CD8-positive, alpha-beta memory T cell (primary cell): ENCODE measurements around the gene B4GALT6. TPM values are rescaled to one million over a fixed set of nuclear protein-coding genes. Genes with fewer than 3 reads are reported as not detected.

Experiments
- CTCF ChIA-PET: fragments of 350-600 bp; sonication (Branson Sonifier 250); formaldehyde crosslinking; loops from one replicate; lab custom pipeline; 2021; ENCODE audit warnings: antibody characterized with exemption; lab: Charles Lee
- POLR2A ChIA-PET: fragments of 350-600 bp; sonication (Branson Sonifier 250); formaldehyde crosslinking; loops from one replicate; lab custom pipeline; 2021; ENCODE audit warnings: antibody characterized with exemption; lab: Charles Lee
- DNase-seq, 5 donors: peaks; one replicate each; pipeline versions ENCODE4 v3.0.0 to v3.0.0-alpha.2; 2020 to 2022; ENCODE audit warnings: mixed read lengths in 1 of 5
- H3K27ac ChIP-seq: one replicate; pipeline ENCODE4 v1.7.0; 2013; ENCODE audit warnings: low read depth, mild to moderate bottlenecking, low read length, moderate library complexity
- H3K27me3 ChIP-seq: 2 replicates; pipeline ENCODE4 v1.7.0; 2013; ENCODE audit warnings: low read length, mild to moderate bottlenecking; ENCODE audit not compliant: insufficient read depth, poor library complexity, severe bottlenecking
- H3K36me3 ChIP-seq: 2 replicates; pipeline ENCODE4 v1.7.0; 2013; ENCODE audit warnings: mild to moderate bottlenecking, low read length, moderate library complexity; ENCODE audit not compliant: insufficient read depth
- H3K4me1 ChIP-seq: 2 replicates; pipeline ENCODE4 v1.7.0; 2013; ENCODE audit warnings: mild to moderate bottlenecking, low read length, moderate library complexity; ENCODE audit not compliant: insufficient read depth
- H3K4me3 ChIP-seq: 2 replicates; pipeline ENCODE4 v1.7.0; 2013; ENCODE audit warnings: mild to moderate bottlenecking, low read length
- H3K9me3 ChIP-seq: 2 replicates; pipeline ENCODE4 v1.7.0; 2013; ENCODE audit warnings: mild to moderate bottlenecking, low read length
- H3K27ac Mint-ChIP-seq, 8 donors: one replicate each; pipeline ENCODE4 v1.8.0; 2020 to 2021; ENCODE audit warnings: mixed read lengths in 8 of 8, mild to moderate bottlenecking in 6 of 8, inconsistent platforms in 3 of 8, moderate library complexity in 3 of 8
- H3K27me3 Mint-ChIP-seq, 2 donors: one replicate each; pipeline ENCODE4 v1.8.0; 2020 to 2021; ENCODE audit warnings: mixed read lengths in 2 of 2, mild to moderate bottlenecking in 1 of 2, moderate library complexity in 1 of 2
- H3K36me3 Mint-ChIP-seq, 3 donors: one replicate each; pipeline ENCODE4 v1.8.0; 2020 to 2021; ENCODE audit warnings: mixed read lengths in 3 of 3, inconsistent platforms in 1 of 3, mild to moderate bottlenecking in 1 of 3
- H3K4me1 Mint-ChIP-seq, 3 donors: one replicate each; pipeline ENCODE4 v1.8.0; 2020 to 2021; ENCODE audit warnings: mixed read lengths in 3 of 3, inconsistent platforms in 1 of 3, mild to moderate bottlenecking in 1 of 3
- H3K4me3 Mint-ChIP-seq, 7 donors: one replicate each; pipeline ENCODE4 v1.8.0; 2020 to 2021; ENCODE audit warnings: mixed read lengths in 7 of 7, mild to moderate bottlenecking in 6 of 7, moderate library complexity in 4 of 7, inconsistent platforms in 2 of 7
- H3K9me3 Mint-ChIP-seq, 5 donors: one replicate each; pipeline ENCODE4 v1.8.0; 2020 to 2022; ENCODE audit warnings: mixed read lengths in 5 of 5, mild to moderate bottlenecking in 3 of 5, moderate library complexity in 2 of 5, inconsistent platforms in 1 of 5
- polyA plus RNA-seq: library from polyadenylated mRNA; unstranded; fragments of 300-500 nt; fragmentation: Illumina TruSeq; gene quantifications from one replicate; pipeline ENCODE4 v1.2.3, GENCODE V29; 2021
- total RNA-seq, 2 experiments: library from RNA; stranded (reverse); gene quantifications; one replicate each; pipeline ENCODE4 v1.2.3, GENCODE V29; 2021

The B4GALT6 gene
- total and polyA plus RNA-seq, 3 experiments from 2014 or later, result 0.18 to 5.1 (median 3.4) TPM

- POLR2A ChIA-PET, result no interaction called here
- CTCF ChIA-PET, result interaction anchor here (1.6 kb wide), 1 partner anchor 11 kb away, joined by 3 read pairs; no protein-coding TSS in a partner anchor
- Mint-ChIP-seq H3K4me1 (peaks cover 7 to 11% (median 8%) of the 10 kb centered on the region in 3 donors), H3K27ac (no peak overlapping the region), H3K9me3 (peaks cover 0 to 5% (median 0%) of the 10 kb centered on the region in 5 donors), H3K4me3 (no peak overlapping the region), H3K27me3 (peaks cover 12 to 62% of the 10 kb centered on the region in 2 donors), H3K36me3 (no peaks in the 10 kb centered on the region)
- H3K4me3 ChIP-seq, result no peak overlapping the region
- no peak for DNase-seq
- no peaks in the 10 kb centered on the region for H3K36me3 ChIP-seq
- no peaks in the 10 kb centered on the region for H3K9me3 ChIP-seq
- H3K27ac ChIP-seq, result no peak overlapping the region
- H3K4me1 ChIP-seq, result no peaks in the 10 kb centered on the region
- H3K27me3 ChIP-seq, result no peaks in the 10 kb centered on the region
Measured at GRCh38 chr18:31679133-31679742, 5.1 kb downstream of the B4GALT6 start.

- Histone ChIP-seq H3K4me3 (no peak overlapping the region), H3K27me3 (no peaks in the 10 kb centered on the region), H3K9me3 (no peaks in the 10 kb centered on the region), H3K36me3 (no peaks in the 10 kb centered on the region), H3K27ac (no peak overlapping the region), H3K4me1 (no peaks in the 10 kb centered on the region)
- POLR2A ChIA-PET, result no interaction called here
- peaks cover 0 to 3% (median 0%) of the 10 kb centered on the region in 3 donors for H3K4me1 Mint-ChIP-seq
- no peak for DNase-seq
- H3K4me3 Mint-ChIP-seq, result no peak overlapping the region
- H3K9me3 Mint-ChIP-seq, result no peaks in the 10 kb centered on the region
- no peaks in the 10 kb centered on the region for H3K36me3 Mint-ChIP-seq
- no peak overlapping the region for H3K27ac Mint-ChIP-seq
- H3K27me3 Mint-ChIP-seq, result peaks cover 5 to 54% of the 10 kb centered on the region in 2 donors
- CTCF ChIA-PET, result interaction anchor here (1.6 kb wide), 1 partner anchor 10 kb away, joined by 3 read pairs; no protein-coding TSS in a partner anchor
Measured at GRCh38 chr18:31678425-31678824, 6.0 kb downstream of the B4GALT6 start.

- no peak overlapping the region for H3K4me3 Mint-ChIP-seq
- H3K27ac Mint-ChIP-seq, result no peak overlapping the region
- H3K27me3 ChIP-seq, result no peaks in the 10 kb centered on the region
- H3K4me1 ChIP-seq, result no peaks in the 10 kb centered on the region
- no peak overlapping the region for H3K4me3 ChIP-seq
- H3K27ac ChIP-seq, result no peak overlapping the region
- H3K9me3 ChIP-seq, result no peaks in the 10 kb centered on the region
- H3K4me1 Mint-ChIP-seq, result no peaks in the 10 kb centered on the region
- no peak for DNase-seq
- H3K36me3 Mint-ChIP-seq, result no peaks in the 10 kb centered on the region
- no peaks in the 10 kb centered on the region for H3K36me3 ChIP-seq
- ChIA-PET POLR2A (no interaction called here), CTCF (interaction anchor here (1.6 kb wide), 1 partner anchor 10 kb away, joined by 3 read pairs; no protein-coding TSS in a partner anchor)
- peaks cover 1 to 46% of the 10 kb centered on the region in 2 donors for H3K27me3 Mint-ChIP-seq
- no peaks in the 10 kb centered on the region for H3K9me3 Mint-ChIP-seq
Measured at GRCh38 chr18:31677592-31677991, 6.8 kb downstream of the B4GALT6 start.

- Mint-ChIP-seq H3K27me3 (peaks cover 0 to 27% of the 10 kb centered on the region in 2 donors), H3K4me3 (no peak overlapping the region), H3K9me3 (no peaks in the 10 kb centered on the region), H3K27ac (no peak overlapping the region), H3K36me3 (no peaks in the 10 kb centered on the region), H3K4me1 (no peaks in the 10 kb centered on the region)
- Histone ChIP-seq H3K36me3 (no peaks in the 10 kb centered on the region), H3K4me3 (no peak overlapping the region), H3K27ac (no peak overlapping the region), H3K27me3 (no peaks in the 10 kb centered on the region), H3K9me3 (no peaks in the 10 kb centered on the region), H3K4me1 (no peaks in the 10 kb centered on the region)
- POLR2A ChIA-PET, result no interaction called here
- CTCF ChIA-PET, result no interaction called here
- DNase-seq, result no peak
Measured at GRCh38 chr18:31675404-31675803, 9.0 kb downstream of the B4GALT6 start.

GRCh38 chr18:31672628-31673135, 11.7 kb downstream of the B4GALT6 start:
- Mint-ChIP-seq H3K27ac (no peak overlapping the region), H3K4me1 (no peaks in the 10 kb centered on the region), H3K27me3 (peaks cover 2 to 11% of the 10 kb centered on the region in 2 donors), H3K4me3 (no peak overlapping the region), H3K9me3 (no peaks in the 10 kb centered on the region), H3K36me3 (no peaks in the 10 kb centered on the region)
- CTCF ChIA-PET, result no interaction called here
- no peak for DNase-seq
- Histone ChIP-seq H3K36me3 (no peaks in the 10 kb centered on the region), H3K4me1 (no peaks in the 10 kb centered on the region), H3K4me3 (no peak overlapping the region), H3K27me3 (no peaks in the 10 kb centered on the region), H3K27ac (no peak overlapping the region), H3K9me3 (no peaks in the 10 kb centered on the region)
- POLR2A ChIA-PET, result no interaction called here

- Histone ChIP-seq H3K4me3 (no peak overlapping the region), H3K27ac (no peak overlapping the region), H3K27me3 (no peaks in the 10 kb centered on the region), H3K9me3 (no peaks in the 10 kb centered on the region), H3K4me1 (no peaks in the 10 kb centered on the region), H3K36me3 (no peaks in the 10 kb centered on the region)
- DNase-seq, result no peak
- Mint-ChIP-seq H3K4me1 (no peaks in the 10 kb centered on the region), H3K27me3 (peaks cover 2 to 7% of the 10 kb centered on the region in 2 donors), H3K9me3 (no peaks in the 10 kb centered on the region), H3K4me3 (no peak overlapping the region), H3K36me3 (no peaks in the 10 kb centered on the region), H3K27ac (no peak overlapping the region)
- CTCF ChIA-PET, result no interaction called here
- POLR2A ChIA-PET, result no interaction called here
Measured at GRCh38 chr18:31671951-31672350, 12.4 kb downstream of the B4GALT6 start.

GRCh38 chr18:31669541-31669940, 14.8 kb downstream of the B4GALT6 start:
- H3K27me3 Mint-ChIP-seq, result peaks cover 2 to 8% of the 10 kb centered on the region in 2 donors

GRCh38 chr18:31667185-31667584, 17.2 kb downstream of the B4GALT6 start:
- Mint-ChIP-seq H3K27ac (no peak overlapping the region), H3K36me3 (no peaks in the 10 kb centered on the region), H3K27me3 (peaks cover 2 to 13% of the 10 kb centered on the region in 2 donors), H3K4me3 (no peak overlapping the region), H3K9me3 (no peaks in the 10 kb centered on the region), H3K4me1 (no peaks in the 10 kb centered on the region)
- H3K27me3 ChIP-seq, result no peaks in the 10 kb centered on the region
- ChIA-PET POLR2A (no interaction called here), CTCF (interaction anchor here (0.9 kb wide), 1 partner anchor 17 kb away, joined by 3 read pairs; no protein-coding TSS in a partner anchor)
- no peaks in the 10 kb centered on the region for H3K4me1 ChIP-seq
- no peaks in the 10 kb centered on the region for H3K9me3 ChIP-seq
- no peak overlapping the region for H3K27ac ChIP-seq
- H3K4me3 ChIP-seq, result no peak overlapping the region
- DNase-seq, result no peak
- no peaks in the 10 kb centered on the region for H3K36me3 ChIP-seq

More at GRCh38 chr18:31669541-31669940, 14.8 kb downstream of the B4GALT6 start:
- no peaks in the 10 kb centered on the region for H3K27me3 ChIP-seq
- Mint-ChIP-seq H3K4me3 (no peak overlapping the region), H3K9me3 (no peaks in the 10 kb centered on the region), H3K27ac (no peak overlapping the region), H3K36me3 (no peaks in the 10 kb centered on the region), H3K4me1 (no peaks in the 10 kb centered on the region)
- no peaks in the 10 kb centered on the region for H3K4me1 ChIP-seq
- no peak overlapping the region for H3K4me3 ChIP-seq
- ChIA-PET POLR2A (no interaction called here), CTCF (no interaction called here)
- no peak for DNase-seq
- H3K36me3 ChIP-seq, result no peaks in the 10 kb centered on the region
- no peak overlapping the region for H3K27ac ChIP-seq
- H3K9me3 ChIP-seq, result no peaks in the 10 kb centered on the region
